Measurements from ENCODE around the gene SLC2A13.

SLC2A13 gene

GRCh38 chr12:39780913-39781446 is 324.9 kb downstream of the SLC2A13 start:
- TF ChIP-seq CTCF (IDR thresholded peaks at IDR 0.05; ENCODE audit: insufficient read depth, low read length, missing control alignments), result no peak
- ChIA-PET CTCF (interaction anchor here (1.3 kb wide), 1 partner anchor 210 kb away, joined by 6 read pairs; no protein-coding TSS in a partner anchor), POLR2A (no interaction called here)
- H3K4me3 ChIP-seq (ENCODE audit: low read depth, low read length), result no peak overlapping the region
- DNase-seq (ENCODE audit: low read depth, low spot score), result no peak

GRCh38 chr12:39780411-39780912 is 325.4 kb downstream of the SLC2A13 start:
- no peak for TF ChIP-seq CTCF (IDR thresholded peaks at IDR 0.05; ENCODE audit: insufficient read depth, low read length, missing control alignments)
- DNase-seq (ENCODE audit: low read depth, low spot score), result no peak
- CTCF ChIA-PET, result interaction anchor here (1.3 kb wide), 1 partner anchor 211 kb away, joined by 6 read pairs; no protein-coding TSS in a partner anchor
- H3K4me3 ChIP-seq (ENCODE audit: low read depth, low read length), result no peak overlapping the region
- POLR2A ChIA-PET, result no interaction called here

- H3K4me3 ChIP-seq (ENCODE audit: low read depth, low read length), result no peak overlapping the region
- DNase-seq (ENCODE audit: low read depth, low spot score), result no peak
- ChIA-PET CTCF (interaction anchor here (1.3 kb wide), 1 partner anchor 211 kb away, joined by 6 read pairs; no protein-coding TSS in a partner anchor), POLR2A (no interaction called here)
- no peak for TF ChIP-seq CTCF (IDR thresholded peaks at IDR 0.05; ENCODE audit: insufficient read depth, low read length, missing control alignments)
Measured at GRCh38 chr12:39779768-39780340, 326.0 kb downstream of the SLC2A13 start.

GRCh38 chr12:39777465-39777864 is 328.4 kb downstream of the SLC2A13 start:
- no peak for TF ChIP-seq CTCF (IDR thresholded peaks at IDR 0.05; ENCODE audit: insufficient read depth, low read length, missing control alignments)
- no peak for DNase-seq (ENCODE audit: low read depth, low spot score)
- ChIA-PET POLR2A (no interaction called here), CTCF (no interaction called here)
- no peak overlapping the region for H3K4me3 ChIP-seq (ENCODE audit: low read depth, low read length)

- TF ChIP-seq CTCF (IDR thresholded peaks at IDR 0.05; ENCODE audit: insufficient read depth, low read length, missing control alignments), result no peak
- DNase-seq (ENCODE audit: low read depth, low spot score), result no peak
- no peak overlapping the region for H3K4me3 ChIP-seq (ENCODE audit: low read depth, low read length)
- ChIA-PET POLR2A (no interaction called here), CTCF (no interaction called here)
Measured at GRCh38 chr12:39773266-39773665, 332.6 kb downstream of the SLC2A13 start.

- no peak for TF ChIP-seq CTCF (IDR thresholded peaks at IDR 0.05; ENCODE audit: insufficient read depth, low read length, missing control alignments)
- no peak overlapping the region for H3K4me3 ChIP-seq (ENCODE audit: low read depth, low read length)
- ChIA-PET POLR2A (no interaction called here), CTCF (no interaction called here)
- no peak for DNase-seq (ENCODE audit: low read depth, low spot score)
Measured at GRCh38 chr12:39772821-39773259, 333.0 kb downstream of the SLC2A13 start.
